Measurements from ENCODE around the gene TSPAN2. TPM values are rescaled to one million over a fixed set of nuclear protein-coding genes. Genes with fewer than 3 reads are reported as not detected.

The TSPAN2 gene
- total RNA-seq, 3 donors from 2014 or later: 0.16 to 0.30 TPM; not detected in 1

DNA sequence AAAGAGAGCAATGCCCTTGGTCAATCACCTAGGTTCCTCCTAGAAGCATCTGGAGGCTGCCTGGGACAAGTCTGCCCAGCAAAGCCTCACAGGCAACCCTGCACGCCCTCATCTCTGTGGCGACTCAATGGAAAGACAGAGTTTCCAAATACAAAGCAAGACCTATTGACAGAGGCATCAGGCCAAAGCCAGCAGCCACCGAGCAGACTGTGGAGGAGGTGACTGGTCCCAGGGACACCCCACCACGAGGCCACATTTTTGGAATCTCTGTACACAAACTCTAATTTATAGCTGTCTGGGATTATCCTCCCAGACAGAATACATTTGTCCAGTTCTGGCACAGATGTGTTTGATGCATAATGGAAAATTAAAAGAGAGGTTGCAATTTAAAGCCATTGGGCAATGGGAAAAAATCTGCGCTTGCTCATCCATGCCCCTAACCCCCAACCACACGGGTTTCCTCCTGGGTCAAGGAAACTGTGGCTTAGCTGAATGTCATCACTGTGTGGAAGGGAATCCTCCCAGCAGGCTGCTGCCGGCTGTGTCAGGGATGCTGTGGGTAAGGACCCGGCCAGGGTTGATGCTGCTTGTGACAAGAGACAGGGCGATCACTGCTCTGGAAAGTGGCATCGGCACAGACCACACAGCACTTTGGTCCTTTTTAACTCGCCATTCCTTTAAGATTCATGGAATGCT lies 14.3 kb downstream of the TSPAN2 start:
- Mint-ChIP-seq H3K4me3 (no peak overlapping the region), H3K4me1 (ENCODE audit: low read depth) (peaks cover 37% of the 10 kb centered on the region), H3K27me3 (ENCODE audit: low read depth) (no peaks in the 10 kb centered on the region), H3K36me3 (ENCODE audit: insufficient read depth) (no peaks in the 10 kb centered on the region), H3K9me3 (no peaks in the 10 kb centered on the region)
- ATAC-seq (no peak), DNase-seq (no peak)

DNA sequence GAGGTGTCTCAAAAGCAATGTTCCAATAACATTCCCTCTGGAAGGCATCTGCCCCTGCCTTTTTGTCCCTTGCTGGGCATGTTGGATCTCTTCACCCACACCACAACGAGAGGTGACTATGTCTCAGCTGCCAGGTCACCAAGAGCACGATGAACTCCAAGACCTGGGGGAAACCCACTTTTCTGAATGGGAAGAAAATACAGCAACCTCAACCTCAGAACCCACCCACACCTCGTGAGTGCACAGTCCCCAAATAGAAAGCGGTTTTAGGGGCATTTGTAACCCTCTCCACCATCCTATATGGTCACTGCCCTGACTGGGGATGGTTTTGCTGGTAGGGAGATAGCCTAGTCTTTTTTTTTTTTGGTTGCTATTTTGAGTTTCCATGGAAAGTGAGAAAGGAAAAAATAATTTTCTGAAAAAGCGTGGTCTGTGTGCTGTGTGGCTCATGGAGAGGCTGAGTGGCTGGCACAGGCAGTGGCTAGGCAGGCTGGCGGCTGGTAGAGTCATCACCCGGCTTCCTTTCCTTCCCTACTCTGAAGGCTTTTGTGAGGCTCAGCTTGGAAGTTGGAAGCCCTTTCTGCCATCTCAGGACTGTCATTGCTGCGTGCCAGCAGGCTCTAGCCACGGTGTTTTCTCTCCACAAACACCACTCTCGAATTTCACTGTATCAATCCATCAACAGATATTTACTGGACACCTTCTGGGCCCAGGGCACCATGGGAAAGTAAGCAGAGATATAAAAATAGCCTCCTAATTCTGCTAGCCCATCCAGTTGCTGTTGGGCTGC lies 15.8 kb downstream of the TSPAN2 start:
- peak; percentile 50 to 69 for ATAC-seq
- H3K4me1 Mint-ChIP-seq (ENCODE audit: low read depth): peaks cover 42% of the 10 kb centered on the region
- DNase-seq: no peak

DNA sequence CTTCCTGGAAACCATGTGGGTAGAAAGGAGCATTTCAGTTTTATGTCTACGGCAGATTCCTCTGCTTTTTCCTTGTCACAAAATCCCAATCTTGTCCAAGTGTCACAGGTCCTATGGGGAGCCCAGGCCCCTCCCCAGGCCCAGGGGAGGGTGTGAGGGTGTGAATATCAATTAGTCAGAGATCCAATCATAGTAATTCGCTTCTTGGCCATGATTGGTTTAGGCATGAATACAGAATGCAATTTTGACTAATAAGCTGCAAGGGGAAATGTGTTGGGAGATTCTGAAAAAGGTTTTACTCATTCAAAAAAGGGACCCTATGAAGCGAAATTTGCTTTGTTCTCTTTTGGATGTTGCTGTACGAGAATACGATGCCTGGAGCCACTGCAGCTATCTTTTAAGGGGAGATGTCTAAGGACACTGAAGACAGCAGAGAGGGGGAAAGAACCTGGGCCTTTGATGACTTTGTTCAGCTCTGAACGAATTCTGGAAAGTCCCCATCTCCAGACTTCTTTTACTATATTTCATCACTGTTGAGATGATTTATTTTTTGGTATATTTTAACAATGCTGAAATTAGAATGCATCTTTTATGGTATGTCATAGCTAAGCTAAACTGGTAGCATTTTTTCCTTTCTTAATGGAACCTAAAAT lies 18.2 kb downstream of the TSPAN2 start:
- no peaks in the 10 kb centered on the region for H3K27me3 Mint-ChIP-seq (ENCODE audit: low read depth)
- H3K4me1 Mint-ChIP-seq (ENCODE audit: low read depth): peaks cover 42% of the 10 kb centered on the region
- no peak overlapping the region for H3K4me3 Mint-ChIP-seq
- H3K36me3 Mint-ChIP-seq (ENCODE audit: insufficient read depth): peaks cover 2% of the 10 kb centered on the region
- ATAC-seq (peak; percentile 37 to 52), DNase-seq (no peak)
- no peaks in the 10 kb centered on the region for H3K9me3 Mint-ChIP-seq

More for the DNA sequence above, 15.8 kb downstream of the TSPAN2 start:
- Mint-ChIP-seq H3K36me3 (ENCODE audit: insufficient read depth) (no peaks in the 10 kb centered on the region), H3K4me3 (no peak overlapping the region), H3K9me3 (no peaks in the 10 kb centered on the region), H3K27me3 (ENCODE audit: low read depth) (no peaks in the 10 kb centered on the region)

DNA sequence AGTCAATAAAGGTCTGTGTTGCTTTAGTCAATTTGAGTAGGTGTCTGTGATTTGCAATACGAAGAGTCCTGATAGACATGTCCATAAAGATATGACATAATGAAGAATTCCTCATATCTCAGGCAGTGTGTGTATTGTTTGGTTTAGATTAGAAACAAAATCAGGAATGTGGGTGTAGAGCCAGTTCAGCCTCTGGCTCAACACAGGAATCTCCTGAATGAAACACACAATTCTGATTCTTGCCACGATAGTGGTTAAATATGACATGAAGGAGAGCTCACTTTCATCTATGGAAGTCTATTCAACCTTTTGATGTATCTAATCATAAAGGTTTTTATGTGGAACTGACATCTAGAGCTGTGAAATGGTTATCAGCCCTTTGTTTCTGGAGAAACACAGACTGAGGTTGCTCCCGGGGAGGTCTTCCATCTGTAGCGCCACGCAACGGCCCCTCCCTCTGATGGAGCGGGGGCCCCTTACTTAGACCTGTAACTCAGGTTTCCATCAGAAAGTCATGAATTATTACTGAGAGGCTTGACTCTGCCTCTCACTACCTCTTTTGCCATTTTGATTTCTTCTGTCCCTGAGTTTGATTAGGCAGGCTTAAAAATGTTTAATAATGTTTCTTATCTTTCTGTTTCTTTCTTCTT lies 19.5 kb downstream of the TSPAN2 start:
- no peak for DNase-seq
- H3K36me3 Mint-ChIP-seq (ENCODE audit: insufficient read depth): peaks cover 2% of the 10 kb centered on the region
- H3K4me1 Mint-ChIP-seq (ENCODE audit: low read depth): peaks cover 40% of the 10 kb centered on the region
- H3K4me3 Mint-ChIP-seq: no peak overlapping the region
- no peaks in the 10 kb centered on the region for H3K27me3 Mint-ChIP-seq (ENCODE audit: low read depth)
- H3K9me3 Mint-ChIP-seq: no peaks in the 10 kb centered on the region
- no peak for ATAC-seq

DNA sequence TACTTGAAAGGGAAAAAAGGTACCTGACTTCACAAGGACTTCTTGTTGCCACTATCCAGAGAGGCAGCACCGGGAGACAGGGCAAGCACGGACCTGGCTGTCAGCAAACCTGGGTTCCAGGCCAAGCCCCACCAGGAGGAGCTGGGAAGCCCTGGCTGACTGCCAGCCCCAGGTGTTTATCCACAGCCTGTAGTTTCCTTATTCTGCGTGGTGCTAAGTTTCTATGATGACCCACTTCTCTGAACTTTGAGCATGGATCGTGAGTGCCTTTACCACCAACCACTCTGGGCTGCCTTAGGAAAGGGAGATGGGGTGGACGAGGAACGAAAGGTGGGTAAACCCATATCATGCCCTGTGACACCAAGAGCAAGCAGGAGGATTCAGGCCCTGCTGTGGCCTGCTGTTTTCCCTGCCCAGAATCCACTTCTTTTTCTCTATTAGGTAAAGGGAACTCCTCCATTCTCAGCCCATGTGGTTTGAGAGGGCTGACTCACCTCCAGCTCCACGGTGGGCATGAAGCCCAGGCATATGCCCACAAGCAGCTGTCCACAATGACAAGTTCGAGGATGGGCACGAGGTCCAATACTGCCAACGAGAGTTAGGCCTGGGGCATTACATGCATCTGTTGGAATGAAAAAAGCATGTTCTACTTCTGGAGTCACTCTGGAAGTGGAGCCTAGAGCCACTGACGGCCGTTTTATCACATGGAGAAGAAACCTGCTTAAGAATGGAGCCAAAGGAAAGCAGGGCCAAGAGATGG lies 20.3 kb downstream of the TSPAN2 start:
- ATAC-seq: no peak
- DNase-seq: no peak
- H3K9me3 Mint-ChIP-seq: no peaks in the 10 kb centered on the region
- H3K27me3 Mint-ChIP-seq (ENCODE audit: low read depth): no peaks in the 10 kb centered on the region
- H3K4me3 Mint-ChIP-seq: no peak overlapping the region
- H3K36me3 Mint-ChIP-seq (ENCODE audit: insufficient read depth): peaks cover 2% of the 10 kb centered on the region
- peaks cover 47% of the 10 kb centered on the region for H3K4me1 Mint-ChIP-seq (ENCODE audit: low read depth)

DNA sequence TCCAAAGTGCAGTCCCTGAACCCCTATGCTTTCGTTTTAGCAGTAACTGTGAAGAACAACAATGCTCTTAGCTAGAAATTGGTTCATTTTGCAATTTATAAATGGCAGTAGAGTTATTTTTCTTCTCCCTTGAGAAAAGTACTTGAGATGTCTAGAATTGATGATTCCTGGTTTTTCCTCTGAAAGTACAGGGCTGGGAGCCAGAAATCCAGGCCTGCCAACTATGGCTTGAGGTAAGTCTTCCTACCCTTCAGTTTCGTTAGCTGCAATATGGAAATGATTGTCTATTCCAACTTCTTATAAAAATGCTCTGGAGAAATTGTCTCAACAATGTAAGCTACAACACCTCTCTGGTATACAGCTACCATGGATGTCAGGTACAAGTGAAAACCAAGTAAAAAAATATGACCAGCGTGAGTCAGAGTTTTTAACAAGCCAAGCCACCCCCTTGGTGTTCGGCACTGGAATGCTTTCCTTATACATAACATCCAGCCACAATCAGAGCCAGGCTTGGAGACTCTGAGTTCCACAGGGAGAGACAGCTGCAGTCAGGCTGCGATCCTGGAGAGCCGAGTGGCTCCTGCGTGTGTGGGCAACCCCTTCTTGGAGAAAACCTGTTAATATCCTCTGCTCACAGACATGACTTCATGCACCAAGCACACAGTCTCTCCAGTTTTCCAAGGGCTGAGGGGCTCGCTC lies 22.0 kb downstream of the TSPAN2 start:
- ATAC-seq: no peak
- Mint-ChIP-seq H3K36me3 (ENCODE audit: insufficient read depth) (peaks cover 2% of the 10 kb centered on the region), H3K4me3 (no peak overlapping the region), H3K4me1 (ENCODE audit: low read depth) (peaks cover 53% of the 10 kb centered on the region), H3K9me3 (peaks cover 4% of the 10 kb centered on the region), H3K27me3 (ENCODE audit: low read depth) (no peaks in the 10 kb centered on the region)
- no peak for DNase-seq

DNA sequence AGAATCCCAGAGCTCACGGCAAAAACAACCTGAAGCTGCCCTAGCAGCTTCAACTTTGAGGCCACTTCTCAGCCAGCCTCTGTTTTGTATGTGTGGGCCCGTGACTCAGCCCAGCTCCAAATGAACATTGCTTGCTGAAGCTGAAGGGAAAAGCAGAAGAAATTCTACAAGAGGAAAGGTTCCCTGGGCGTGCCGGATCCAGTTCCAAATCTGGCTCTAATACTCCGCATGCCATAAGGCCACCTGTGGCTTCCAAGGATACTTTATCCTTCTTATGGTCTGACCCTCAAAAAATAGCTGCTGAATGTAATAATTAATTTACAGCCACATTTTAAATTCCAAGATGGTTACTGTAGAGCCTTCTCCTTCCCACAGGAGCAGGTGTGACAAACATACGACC lies 24.3 kb downstream of the TSPAN2 start:
- ATAC-seq (no peak), DNase-seq (no peak)
- Mint-ChIP-seq H3K36me3 (ENCODE audit: insufficient read depth) (peaks cover 2% of the 10 kb centered on the region), H3K9me3 (peaks cover 4% of the 10 kb centered on the region), H3K27me3 (ENCODE audit: low read depth) (no peaks in the 10 kb centered on the region), H3K4me1 (ENCODE audit: low read depth) (peaks cover 48% of the 10 kb centered on the region), H3K4me3 (no peak overlapping the region)

DNA sequence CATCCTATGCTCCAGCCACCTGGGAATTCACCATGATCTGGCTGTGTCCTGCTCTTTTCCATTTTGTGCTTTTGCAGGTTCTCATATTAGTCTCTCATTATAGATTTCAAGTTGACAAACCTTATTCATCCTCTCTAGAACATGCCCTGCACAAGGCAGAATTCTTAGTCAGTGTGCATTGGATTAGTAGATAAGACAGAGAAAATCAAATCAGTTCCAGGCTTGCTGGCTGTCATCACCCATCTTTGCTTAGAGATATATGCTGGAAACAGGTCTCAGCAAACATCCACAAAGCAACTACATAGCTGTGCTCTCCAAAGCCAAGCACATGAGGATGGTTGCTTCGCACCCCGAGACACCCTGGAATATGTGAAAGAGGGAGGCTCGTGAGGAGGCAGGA lies 24.8 kb downstream of the TSPAN2 start:
- Mint-ChIP-seq H3K27me3 (ENCODE audit: low read depth) (no peaks in the 10 kb centered on the region), H3K9me3 (peaks cover 4% of the 10 kb centered on the region), H3K4me1 (ENCODE audit: low read depth) (peaks cover 43% of the 10 kb centered on the region), H3K36me3 (ENCODE audit: insufficient read depth) (peaks cover 2% of the 10 kb centered on the region), H3K4me3 (no peak overlapping the region)
- DNase-seq: no peak
- no peak for ATAC-seq

DNA sequence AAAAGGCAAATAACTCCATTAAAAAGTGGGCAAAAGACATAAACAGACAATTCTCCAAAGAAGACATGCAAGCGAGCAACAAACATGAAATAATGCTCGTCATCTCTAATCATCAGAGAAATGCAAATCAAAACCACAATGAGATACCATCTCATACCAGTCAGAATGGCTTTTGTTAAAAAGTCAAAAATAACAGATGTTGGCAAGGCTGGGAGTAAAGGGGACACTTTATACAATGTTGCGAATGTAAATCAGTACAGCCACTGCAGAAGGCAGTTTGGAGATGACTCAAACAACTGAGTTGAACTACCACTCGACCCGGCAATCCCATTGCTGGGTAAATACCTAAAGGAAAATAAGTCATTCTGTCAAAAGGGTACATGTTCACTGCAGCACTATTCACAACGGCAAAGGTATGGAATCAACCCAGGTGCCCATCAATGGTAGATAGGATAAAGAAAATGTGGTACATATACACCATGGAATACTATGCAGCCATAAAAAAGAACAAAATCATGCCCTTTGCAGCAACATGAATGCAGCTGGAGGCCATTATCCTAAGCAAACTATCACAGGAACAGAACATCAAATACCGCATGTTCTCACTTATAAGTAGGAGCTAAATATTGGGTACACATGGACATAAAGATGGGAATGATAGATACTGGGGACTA lies 25.9 kb downstream of the TSPAN2 start:
- H3K36me3 Mint-ChIP-seq (ENCODE audit: insufficient read depth): peaks cover 2% of the 10 kb centered on the region
- peaks cover 45% of the 10 kb centered on the region for H3K4me1 Mint-ChIP-seq (ENCODE audit: low read depth)
- H3K27me3 Mint-ChIP-seq (ENCODE audit: low read depth): no peaks in the 10 kb centered on the region
- H3K9me3 Mint-ChIP-seq: peaks cover 4% of the 10 kb centered on the region
- DNase-seq (peak; percentile 11), ATAC-seq (peak; percentile 68 to 74)
- peak overlapping the region; percentile 59 for H3K4me3 Mint-ChIP-seq

DNA sequence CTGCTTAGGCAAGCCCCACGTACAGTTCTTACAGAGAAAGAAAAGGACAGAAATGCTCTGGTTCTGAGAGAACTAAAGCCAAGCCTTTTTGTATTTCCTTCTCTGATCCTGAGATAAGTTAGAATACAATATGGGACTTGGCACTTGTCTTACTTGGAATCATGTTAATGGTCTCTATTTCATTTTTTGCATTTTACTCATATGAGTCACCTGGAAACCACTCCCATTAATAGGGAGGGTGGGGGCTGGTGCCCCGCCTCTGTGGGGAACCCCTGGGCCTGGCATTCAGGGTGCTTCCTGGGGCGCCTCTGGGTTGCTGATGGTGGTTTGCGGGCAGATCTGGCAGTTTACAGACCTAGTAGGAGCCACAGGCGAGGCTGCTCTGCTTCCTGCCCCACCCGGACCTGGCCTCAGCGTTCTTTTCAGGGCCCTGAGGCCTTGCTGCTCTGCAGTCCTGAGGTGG lies 26.7 kb downstream of the TSPAN2 start:
- DNase-seq (peak; percentile 87), ATAC-seq (peak; percentile 94 to 96)
- H3K27me3 Mint-ChIP-seq (ENCODE audit: low read depth): no peaks in the 10 kb centered on the region
- peaks cover 45% of the 10 kb centered on the region for H3K4me1 Mint-ChIP-seq (ENCODE audit: low read depth)
- H3K36me3 Mint-ChIP-seq (ENCODE audit: insufficient read depth): peaks cover 2% of the 10 kb centered on the region
- H3K9me3 Mint-ChIP-seq: peaks cover 4% of the 10 kb centered on the region
- peak overlapping the region; percentile 59 for H3K4me3 Mint-ChIP-seq

DNA sequence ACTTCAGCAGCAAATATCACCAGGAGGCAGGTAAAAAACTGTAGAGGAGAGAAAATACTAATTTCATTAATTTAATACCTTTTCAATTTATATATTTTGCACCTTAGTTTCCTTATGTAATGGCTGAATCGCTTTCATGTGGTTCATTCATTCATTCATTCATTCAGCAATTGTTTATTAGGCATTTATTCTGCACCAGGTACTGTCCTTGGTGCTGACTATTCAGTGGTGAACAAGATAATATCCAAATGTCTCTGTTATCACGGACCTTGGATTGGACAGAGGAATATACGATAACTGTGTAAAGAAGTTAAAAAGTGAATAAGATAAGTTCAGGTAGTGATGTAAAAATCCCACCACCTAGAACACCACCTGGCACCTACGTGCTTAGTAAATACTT lies 28.8 kb downstream of the TSPAN2 start:
- DNase-seq (no peak), ATAC-seq (no peak)
- Mint-ChIP-seq H3K36me3 (ENCODE audit: insufficient read depth) (no peaks in the 10 kb centered on the region), H3K4me3 (no peak overlapping the region), H3K27me3 (ENCODE audit: low read depth) (no peaks in the 10 kb centered on the region), H3K4me1 (ENCODE audit: low read depth) (peaks cover 45% of the 10 kb centered on the region), H3K9me3 (peaks cover 4% of the 10 kb centered on the region)

DNA sequence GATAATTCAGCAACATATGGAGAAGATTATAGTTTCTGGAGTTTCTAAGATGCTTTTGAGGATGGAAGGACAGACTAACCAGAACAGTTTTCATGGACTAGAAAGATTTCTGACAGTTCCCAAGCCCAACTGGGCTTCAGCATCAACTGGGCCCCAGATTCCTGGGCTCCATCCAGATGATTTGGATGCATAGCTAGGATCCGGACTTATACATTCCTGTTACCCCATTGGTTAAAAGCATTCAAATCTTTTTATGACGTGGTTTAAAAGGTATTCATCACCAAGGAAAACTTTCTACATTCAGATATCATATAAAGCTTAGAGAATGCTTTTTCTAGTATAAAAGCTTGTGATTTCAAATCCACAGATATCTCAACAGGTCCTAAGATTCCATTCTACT lies 30.0 kb downstream of the TSPAN2 start:
- no peak for ATAC-seq
- H3K4me1 Mint-ChIP-seq (ENCODE audit: low read depth): peaks cover 39% of the 10 kb centered on the region
- H3K36me3 Mint-ChIP-seq (ENCODE audit: insufficient read depth): no peaks in the 10 kb centered on the region
- H3K9me3 Mint-ChIP-seq: peaks cover 4% of the 10 kb centered on the region
- no peaks in the 10 kb centered on the region for H3K27me3 Mint-ChIP-seq (ENCODE audit: low read depth)
- DNase-seq: no peak
- H3K4me3 Mint-ChIP-seq: no peak overlapping the region
